HG02759 (cell line): ENCODE data around the gene TMEM178B.
"Not testable (repeated sequence)": the region's sequence is repeated elsewhere in the genome, so short reads cannot be mapped to it uniquely, and the experiment has no call there.

Source experiments
- ATAC-seq: cut with Tn5 transposase; IDR thresholded peaks from one replicate; pipeline ENCODE4 v1.9.1; 2021; ENCODE audit warnings: mild to moderate bottlenecking, moderate library complexity; ENCODE audit not compliant: unreplicated experiment

The TMEM178B gene

DNA sequence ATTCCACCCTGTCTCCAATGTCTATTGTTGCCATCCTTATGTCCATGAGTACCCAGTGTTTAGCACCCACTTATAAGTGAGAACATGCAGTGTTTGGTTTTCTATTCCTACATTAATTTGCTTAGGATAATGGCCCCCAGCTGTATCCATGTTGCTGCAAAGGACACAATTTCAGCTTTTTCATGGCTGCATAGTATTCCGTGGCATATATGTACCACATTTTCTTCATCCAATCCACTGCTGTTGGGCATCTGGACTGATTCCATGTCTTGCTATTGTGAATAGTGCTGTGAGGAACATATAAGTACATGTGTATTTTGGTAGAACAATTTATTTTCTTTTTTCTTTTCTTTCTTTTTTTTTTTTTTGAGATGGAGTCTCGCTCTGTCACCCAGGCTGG lies 68.2 kb downstream of the TMEM178B start:
- no peak for ATAC-seq

DNA sequence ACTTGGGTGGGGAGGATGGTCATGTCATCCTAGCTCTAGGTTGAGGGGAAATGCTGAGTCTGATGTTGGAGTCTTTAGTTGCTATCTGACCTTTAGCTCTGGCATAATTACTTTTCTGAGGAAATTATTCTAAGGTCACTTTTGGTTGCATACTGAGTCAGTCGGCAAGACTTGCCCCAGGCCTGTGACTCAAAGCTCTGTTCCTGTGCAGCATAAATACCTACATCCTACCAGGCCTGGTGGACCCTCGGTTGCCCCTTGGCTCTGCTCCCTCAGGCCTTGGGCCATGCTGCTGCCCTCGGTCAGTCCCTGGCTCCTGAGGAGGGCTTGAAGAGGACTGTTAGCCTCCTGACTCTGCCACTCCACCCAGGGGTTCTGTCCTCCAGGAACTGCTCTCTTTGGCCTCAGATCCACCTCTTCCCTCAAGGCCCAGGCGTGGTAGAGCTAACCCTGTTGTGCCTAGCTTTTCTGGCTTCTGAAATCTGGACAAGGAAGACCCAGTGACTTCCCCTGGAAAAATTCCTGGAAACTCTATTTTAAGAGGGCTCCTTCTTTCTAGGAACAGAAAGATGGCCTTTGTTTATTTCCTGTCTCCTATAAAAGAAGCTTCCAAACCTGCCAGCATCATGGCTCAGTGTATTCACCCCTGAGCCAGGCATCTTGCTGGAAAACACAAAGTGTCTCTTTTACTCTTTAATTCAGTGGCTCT lies 71.2 kb downstream of the TMEM178B start:
- ATAC-seq: no peak

DNA sequence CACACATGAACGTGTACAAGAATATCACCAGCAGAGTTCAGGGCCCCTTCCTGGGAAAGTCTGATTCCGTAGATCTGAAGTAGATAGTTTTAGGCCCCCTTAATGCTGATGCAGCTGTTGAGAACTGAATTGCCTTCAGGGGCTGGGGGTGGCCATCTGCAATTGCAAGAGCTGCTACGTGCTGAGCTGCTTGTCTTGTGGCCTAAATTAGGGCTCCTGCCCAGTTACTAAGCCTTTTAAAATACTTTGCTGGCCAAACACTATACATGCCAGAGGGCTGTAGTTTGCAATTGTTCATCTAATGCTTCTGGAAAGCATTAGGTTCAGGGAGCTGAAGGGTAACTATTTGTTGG lies 71.7 kb downstream of the TMEM178B start:
- ATAC-seq: no peak

DNA sequence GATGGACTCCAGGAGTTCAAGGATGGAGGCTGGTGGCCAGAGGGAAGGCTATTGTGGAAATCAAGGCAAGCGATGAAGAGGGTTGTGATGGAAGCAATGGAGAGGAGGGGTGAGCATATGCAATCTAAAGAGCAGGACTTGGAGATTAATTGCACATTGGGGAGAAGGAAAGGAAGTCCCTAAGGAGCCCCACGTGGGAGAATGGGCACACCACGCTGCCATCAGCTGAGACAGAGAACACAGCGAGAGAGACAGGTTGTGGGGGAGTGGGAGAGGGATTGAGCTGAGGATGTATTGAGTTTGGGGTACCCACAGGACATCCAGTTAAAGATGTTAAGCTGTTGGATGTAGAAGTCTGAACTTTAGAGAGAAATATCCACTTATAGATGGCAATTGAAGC lies 73.6 kb downstream of the TMEM178B start:
- no peak for ATAC-seq

DNA sequence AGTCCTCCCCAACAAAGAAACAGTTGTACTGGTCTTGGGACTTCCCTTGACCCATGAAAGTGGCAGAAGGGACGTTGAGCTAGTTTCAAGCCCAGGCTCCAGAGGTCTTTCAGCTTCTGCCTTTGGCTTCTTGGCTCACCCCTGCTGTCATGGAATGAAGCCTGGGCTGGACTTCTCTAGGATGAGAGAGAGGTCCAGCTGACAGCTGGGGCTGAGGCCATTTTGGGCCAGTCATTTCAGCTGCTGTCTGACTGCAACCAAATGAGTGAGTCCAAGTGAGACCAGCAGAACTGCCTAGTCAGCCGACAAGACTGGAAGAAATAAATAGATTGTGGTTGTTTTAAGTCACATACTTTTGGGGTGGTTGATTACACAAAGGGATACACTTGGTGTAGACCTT lies 76.6 kb downstream of the TMEM178B start:
- no peak for ATAC-seq

DNA sequence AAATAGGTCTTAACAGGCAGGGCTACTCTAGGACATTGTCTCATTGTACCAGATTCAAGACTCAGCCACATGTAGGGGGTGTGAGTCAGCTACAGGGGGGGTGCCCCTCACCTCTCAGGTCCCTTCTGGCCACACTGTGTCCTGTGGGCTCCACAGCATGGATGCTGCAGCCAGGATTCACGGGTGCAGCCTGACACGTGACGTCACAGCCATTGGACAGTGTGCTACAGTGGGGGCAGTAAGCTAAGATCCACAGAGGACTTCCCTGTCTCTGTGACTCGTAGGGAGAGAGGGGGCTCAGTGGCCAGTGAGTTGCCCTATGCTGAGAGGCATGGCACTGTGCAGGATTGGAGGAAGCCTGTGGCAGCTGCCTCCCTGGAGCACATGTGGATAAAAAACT lies 77.9 kb downstream of the TMEM178B start:
- ATAC-seq: no peak

DNA sequence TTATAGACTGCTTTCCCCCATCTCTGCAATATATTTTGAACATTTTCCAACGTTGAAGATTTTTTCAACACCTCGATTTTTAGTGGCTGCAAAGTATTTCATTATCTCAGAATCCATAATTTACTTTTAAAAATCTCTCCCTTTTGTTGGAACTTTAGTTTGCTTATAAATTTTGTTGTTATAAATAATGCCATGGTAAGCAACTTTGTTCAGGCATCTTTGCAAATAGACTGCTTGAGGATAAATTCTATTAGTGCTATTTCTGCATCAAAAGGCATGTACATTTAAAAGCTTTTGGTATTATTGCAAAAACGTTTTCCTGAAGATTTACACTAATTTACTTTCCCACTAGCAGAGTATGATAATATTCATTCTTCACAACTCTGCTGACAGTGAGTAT lies 79.4 kb downstream of the TMEM178B start:
- no peak for ATAC-seq

DNA sequence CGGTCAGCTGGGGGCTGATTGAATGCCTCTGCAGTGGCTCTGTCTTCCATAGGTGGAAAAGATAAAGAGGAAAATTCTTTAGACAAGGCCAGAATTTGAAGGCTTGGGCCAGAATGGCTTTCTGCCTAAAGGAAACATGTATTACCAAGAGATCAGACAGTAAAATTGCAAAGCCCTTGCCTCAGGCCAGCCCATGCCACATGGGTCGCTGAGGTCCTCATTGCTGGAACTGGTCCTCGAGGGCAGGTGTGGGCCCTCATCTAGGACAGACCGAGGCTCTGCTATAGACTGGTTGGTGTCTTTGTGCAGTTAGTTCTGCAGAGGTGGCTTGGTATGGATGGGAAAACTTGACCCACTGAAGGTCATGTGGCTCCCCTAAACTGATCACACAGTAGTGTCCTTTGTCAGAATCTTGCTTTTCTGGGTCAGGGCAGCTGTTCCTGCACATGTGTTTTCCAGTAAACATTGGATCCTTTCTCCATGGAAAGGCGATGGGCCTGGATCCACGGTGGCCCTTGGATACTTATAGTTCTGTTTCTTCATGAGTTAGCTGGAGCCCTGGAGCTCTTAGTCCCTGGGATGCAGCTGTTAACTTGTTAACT lies 80.4 kb downstream of the TMEM178B start:
- ATAC-seq: no peak

DNA sequence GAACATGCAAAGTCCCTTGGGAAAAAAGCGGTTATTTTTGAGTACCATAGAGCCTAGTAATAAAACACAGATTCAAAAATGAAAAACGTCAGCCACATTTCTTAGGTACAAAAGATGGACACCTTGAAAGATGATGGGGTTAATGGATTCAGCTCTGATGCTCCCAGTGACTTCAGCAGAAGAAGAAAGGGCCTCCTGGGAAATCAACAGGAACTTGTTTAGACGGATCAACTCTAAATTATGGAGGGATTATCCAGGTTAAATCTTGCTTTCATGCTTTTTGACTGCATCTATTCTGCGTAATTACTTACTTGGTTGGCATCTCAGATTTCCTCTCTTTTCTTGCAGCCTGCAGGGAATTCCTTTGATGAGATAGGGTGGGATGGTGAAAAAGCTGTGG lies 82.5 kb downstream of the TMEM178B start:
- ATAC-seq: no peak

DNA sequence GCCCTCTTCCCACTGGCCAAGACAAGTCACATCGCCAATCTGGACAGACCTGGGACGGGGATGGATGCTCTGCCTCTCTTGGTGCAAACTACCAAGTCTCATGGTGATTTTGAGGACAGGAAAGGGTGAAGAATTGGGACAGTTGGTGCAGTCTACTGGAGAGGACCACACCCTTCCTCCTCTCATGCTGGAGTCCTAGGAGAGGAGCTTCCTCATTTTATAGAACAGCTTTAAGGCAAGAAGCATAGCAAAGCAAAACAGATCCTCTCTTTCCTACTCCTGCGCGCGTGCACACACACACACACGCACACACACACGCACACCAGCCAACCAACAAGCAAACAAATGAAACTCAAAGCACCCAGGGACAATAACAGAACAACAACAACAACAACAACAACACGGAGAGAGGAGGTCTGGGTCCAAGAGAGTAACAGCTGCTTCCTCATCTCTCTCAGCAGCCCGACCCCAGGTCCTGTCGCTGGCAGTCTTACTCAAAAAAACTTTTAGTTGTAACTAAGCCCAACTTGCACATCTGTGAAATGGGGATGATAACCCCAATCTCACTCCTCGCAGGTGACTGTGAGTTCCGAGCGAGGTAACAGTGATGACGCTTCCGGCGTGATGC lies 83.4 kb downstream of the TMEM178B start:
- no peak for ATAC-seq

DNA sequence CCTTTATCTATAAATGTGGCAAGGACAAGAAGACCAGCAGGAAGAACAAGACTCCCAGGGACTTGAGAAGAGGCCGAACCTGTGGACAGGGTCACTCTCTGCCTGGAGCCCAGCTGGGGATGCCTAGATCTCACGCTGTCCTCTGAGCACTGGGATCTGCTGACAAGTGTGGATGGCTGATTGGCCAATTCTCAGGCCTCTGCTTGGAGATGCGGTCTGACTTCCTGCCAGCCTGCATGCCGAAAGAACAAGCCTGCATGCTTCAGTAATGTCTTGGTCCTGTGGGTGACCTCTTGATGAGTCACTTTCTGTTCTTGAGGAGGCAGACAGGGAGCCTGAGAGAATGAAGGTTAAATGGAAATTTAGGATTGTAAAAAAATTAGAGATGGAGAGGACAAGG lies 84.7 kb downstream of the TMEM178B start:
- no peak for ATAC-seq

DNA sequence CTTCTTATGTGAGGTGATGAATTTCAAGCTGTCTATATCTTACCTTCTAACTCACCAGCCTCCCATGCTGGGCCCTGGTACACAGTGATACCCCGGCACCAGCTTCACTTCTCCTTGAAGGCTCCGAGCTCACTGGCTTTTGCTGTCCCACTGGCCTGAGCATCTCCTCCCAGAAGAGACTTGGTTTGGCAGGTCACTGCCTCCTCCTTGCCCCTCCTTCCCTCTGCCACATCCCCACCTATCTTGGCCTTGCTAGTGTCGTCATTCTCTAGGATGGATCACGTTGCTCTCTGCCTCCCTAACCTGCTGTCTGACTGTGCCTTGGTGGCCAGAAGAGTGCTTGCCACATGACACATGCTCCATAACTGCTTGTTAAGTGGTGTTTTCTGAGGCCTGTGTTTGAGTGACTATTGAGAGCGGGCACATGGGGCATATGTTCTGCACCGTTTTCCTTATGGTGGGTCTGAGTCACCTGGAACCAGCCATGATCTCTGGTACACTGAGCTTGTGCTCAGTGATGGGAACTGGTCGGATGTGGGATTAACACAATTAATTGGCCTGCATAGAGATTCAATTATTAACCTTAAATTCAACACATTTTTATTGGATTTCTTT lies 86.5 kb downstream of the TMEM178B start:
- no peak for ATAC-seq

DNA sequence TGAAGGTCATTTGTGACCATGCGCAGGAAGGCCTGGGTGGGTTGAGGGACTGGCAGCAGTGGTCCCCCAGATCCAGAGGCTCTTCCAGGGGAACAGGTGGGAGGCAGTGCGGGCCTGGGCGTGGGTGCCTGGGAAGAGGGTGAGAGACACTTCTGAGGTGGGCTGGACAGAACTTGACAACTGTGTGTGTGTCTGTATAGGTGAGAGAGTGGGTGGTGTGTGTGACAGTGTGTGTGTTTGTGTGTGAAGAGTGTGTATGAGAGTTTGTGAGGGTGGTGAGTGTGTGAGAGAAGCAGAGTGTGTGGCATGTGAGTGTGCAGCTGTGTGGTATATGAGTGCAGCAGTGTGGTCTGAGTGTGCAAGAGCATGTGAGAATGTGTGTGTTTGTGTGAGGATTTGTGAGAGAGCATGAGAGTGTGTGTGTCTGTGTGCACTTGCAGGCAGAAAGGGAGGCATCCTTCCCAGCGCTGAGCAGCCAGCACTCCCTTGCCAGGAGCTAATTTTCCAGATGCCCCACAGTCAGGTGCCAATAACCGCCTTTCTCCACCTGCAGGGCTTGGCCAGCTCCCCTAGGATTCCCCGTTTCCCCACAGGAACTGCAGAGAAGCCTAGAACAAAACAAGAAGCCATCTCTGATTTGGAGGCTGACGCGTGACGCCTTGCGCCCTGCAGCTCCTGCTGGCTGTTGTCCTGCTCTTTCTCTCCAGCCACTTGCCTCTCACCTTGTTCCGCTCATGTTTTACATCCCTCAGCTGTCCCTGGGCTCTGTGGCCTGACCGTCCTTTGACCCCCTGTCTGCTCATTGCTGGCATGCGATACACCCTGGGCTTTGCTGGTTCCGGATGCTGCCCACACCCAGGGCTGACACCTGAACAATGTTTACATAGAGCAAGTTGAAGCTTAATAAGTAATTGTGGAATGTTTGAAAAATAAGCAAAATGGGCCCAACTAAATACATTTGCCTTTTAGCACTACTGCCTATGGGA lies 88.0 kb downstream of the TMEM178B start:
- no peak for ATAC-seq

DNA sequence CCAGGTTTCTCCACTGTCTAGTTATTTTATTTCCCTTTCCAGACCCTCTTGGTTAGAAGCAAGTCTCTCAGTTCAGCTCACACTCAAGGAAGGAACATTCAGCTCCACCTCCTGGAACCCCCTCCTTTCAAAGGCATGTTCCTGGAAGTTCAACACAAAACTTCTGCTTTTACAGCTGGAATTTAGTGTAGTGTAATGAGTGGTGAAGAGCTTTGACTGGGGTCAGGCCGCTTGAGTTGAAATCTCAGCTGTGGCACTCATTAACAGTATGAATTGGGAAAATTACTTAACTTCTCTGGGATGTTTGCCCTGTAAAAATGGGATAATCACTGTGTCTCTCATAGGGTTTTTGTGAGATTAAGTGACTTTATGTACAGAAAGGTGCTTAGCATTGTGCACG lies 91.7 kb downstream of the TMEM178B start:
- ATAC-seq: no peak

DNA sequence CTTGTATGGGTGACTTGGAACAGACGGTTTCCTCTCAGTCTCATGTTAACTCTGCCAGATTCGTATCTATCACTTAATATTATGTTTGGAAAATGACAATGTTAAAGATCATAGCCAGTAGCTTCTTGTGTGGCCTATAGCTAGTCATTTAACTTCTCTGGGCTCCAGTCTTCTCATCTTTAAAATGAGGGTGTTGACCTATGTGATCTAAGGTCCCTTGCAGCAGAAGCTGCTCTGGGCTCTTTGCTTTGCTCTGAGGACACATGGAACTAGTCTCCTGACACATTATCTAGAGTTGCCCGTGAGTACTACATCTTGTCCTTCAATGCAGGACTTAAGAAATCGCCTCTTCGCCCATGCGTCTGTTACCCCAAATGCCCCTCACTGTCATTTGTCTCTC lies 93.1 kb downstream of the TMEM178B start:
- ATAC-seq: no peak

DNA sequence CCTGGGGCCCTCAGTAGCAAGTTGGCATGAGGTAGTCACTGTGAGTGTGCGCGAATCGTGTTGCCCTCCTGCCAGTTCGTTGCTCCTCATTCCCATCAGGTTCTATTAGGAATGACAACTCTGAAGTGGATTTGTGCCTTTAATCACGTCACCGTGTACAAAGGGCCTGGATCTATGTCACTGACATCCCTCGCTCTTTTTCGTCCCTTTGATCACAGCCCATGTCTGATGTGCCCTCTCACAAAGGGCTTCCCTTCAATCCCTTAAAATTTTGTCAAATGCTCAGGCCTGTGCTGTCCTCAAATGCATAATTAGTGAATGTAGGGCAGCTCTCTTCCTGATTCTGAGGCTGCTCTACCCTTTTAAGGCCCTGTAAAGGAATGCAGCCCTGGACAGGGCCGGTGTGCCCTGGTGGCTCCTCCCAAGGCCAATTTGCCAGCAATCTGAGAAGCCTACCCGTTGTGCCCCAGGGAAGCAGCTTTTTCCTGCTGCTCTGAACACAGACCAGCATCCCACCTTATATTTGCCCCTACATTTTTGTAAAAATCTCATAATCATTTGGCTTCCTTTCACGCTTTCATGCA lies 93.6 kb downstream of the TMEM178B start:
- no peak for ATAC-seq

DNA sequence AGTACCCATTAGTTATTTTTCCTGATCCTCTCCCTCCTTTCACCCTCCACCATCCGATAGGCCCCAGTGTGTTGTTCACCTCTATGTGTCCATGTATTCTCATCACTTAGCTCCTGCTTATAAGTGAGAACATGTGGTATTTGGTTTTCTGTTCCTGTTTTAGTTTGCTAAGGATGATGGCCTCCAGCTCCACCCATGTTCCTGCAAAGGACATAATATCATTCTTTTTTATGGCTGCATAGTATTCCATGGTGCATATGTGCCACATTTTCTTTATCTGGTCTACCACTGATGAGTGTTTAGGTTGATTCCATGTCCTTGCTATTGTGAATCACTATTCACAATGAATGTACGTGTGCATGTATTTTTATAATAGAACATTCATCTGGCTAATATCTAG lies 95.3 kb downstream of the TMEM178B start:
- not testable (repeated sequence) for ATAC-seq

DNA sequence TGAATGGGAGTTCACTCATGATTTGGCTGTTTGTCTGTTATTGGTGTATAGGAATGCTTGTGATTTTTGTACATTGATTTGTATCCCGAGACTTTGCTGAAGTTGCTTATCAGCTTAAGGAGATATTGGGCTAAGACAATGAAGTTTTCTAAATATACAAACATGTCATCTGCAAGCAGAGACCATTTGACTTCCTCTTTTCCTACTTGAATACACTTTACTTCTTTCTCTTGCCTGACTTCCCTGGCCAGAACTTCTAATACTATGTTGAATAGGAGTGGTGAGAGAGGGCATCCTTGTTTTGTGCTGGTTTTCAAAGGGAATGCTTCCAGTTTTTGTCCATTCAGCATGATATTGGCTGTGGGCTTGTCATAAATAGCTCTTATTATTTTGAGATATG lies 101.9 kb downstream of the TMEM178B start:
- ATAC-seq: not testable (repeated sequence)

DNA sequence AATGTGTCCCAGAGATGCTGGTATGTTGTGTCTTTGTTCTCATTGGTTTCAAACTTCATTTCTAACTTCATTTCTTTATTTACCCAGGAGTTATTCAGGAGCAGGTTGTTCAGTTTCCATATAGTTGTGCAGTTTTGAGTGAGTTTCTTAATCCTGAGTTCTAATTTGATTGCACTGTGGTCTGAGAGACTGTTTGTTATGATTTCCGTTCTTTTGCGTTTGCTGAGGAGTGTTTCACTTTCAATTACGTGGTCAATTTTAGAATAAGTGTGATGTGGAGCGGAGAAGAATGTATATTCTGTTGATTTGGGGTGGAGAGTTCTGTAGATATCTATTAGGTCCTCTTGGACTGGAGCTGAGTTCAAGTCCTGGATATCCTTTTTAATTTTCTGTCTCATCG lies 103.3 kb downstream of the TMEM178B start:
- not testable (repeated sequence) for ATAC-seq

DNA sequence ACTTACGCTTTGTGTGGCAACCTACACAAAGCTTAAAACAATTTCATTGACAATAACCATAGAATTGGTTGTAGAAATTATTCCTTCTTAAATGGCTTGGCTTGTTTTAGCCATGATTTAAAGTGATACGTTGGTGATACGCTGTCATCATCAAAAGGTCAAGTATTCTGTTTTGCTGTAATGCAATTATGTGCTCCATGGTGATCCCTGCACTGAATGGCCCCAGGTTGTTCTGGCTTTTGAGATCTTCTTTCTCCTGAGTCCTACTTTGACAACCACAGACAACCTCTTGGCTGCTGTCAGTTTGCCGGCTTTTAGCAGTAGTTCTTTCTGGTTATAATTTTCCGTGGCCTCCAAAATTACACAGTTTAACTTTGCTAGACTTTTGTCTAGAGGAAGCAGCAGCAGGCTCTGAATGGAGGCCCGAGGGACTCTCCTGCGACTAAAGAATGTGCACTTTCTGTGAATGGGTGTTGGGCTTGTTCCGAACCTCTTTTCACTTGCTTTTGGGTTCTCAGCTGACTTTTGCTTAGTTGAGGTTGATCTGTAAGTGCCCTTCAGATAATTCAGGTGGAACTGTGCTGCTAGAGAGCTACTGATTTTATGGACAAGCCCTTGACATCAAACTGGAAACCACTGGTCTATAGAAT lies 104.7 kb downstream of the TMEM178B start:
- no peak for ATAC-seq
